Measurements from ENCODE around the gene HARBI1.

HARBI1 gene

GRCh38 chr11:46570790-46571398 is 46.1 kb downstream of the HARBI1 start:
- Histone ChIP-seq H3K27me3 (ENCODE audit: control insufficient read depth in 1 of 2, insufficient read depth in 2 of 2, low read length in 2 of 2) (no peaks in the 10 kb centered on the region), H3K36me3 (ENCODE audit: control insufficient read depth in 2 of 2, insufficient read depth in 2 of 2, low read length in 2 of 2) (no peaks in the 10 kb centered on the region), H3K9ac (ENCODE audit: low read length in 2 of 2) (no peak overlapping the region), H3K4me1 (ENCODE audit: control insufficient read depth, insufficient read depth, low read length) (no peaks in the 10 kb centered on the region), H3K9me3 (ENCODE audit: control insufficient read depth in 2 of 2, low read length in 2 of 2) (no peaks in the 10 kb centered on the region), H3K4me3 (ENCODE audit: low read length in 2 of 2) (no peak overlapping the region), H3K27ac (ENCODE audit: low read length) (no peak overlapping the region)

DNA sequence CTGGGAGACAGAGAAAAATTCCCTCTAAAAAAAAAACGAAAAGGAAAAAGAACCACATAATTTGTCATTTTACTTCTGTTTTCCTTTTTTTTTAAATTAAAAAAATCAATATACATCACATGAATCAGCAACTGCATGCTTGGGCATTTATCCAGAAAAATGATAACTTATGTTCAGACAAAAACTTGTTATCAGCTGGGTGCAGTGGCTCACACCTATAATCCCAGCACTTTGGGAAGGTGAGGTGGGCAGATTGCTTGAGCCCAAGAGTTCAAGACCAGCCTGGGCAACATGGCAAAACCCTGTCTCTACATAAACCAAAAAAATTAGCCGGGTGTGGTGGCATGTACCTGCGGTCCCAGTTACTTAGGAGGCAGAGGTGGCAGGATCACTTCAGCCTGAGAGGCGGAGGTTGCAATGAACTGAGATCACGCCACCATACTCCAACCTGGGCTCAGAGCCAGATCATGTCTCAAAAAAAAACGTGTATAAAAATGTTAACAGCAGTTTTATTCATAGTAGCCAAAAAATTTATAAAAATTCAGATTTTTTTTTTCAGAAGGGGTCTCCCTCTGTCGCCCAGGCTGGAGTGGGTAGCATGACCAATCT is 51.7 kb downstream of the HARBI1 start:
- no peak overlapping the region for H3K9ac ChIP-seq (ENCODE audit: low read length in 2 of 2)
- no peak overlapping the region for H3K4me3 ChIP-seq (ENCODE audit: low read length in 2 of 2)
- no peak overlapping the region for H3K27ac ChIP-seq (ENCODE audit: low read length)
- no peaks in the 10 kb centered on the region for H3K27me3 ChIP-seq (ENCODE audit: control insufficient read depth in 1 of 2, insufficient read depth in 2 of 2, low read length in 2 of 2)
- H3K4me1 ChIP-seq (ENCODE audit: control insufficient read depth, insufficient read depth, low read length) = no peaks in the 10 kb centered on the region
- no peaks in the 10 kb centered on the region for H3K9me3 ChIP-seq (ENCODE audit: control insufficient read depth in 2 of 2, low read length in 2 of 2)
- no peaks in the 10 kb centered on the region for H3K36me3 ChIP-seq (ENCODE audit: control insufficient read depth in 2 of 2, insufficient read depth in 2 of 2, low read length in 2 of 2)

DNA sequence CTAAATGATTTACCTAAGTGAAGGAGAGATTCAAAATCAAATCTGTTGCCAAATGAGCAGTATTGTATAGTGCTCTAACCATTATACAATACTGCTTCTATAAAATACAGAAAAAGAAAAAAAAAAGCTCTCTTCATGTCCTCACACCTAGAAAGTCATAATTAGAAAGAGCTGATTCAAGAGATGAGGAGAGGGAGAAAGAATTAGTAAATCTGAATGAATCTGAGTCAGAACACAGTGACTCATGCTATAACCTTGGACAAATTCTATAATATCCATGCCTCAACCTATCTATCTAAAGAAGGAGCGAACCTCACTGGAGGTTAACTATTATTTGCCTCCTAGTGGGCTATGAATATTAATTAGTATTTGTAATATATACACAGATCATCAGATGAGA is 52.6 kb downstream of the HARBI1 start:
- H3K27ac ChIP-seq (ENCODE audit: low read length) = no peak overlapping the region
- H3K4me1 ChIP-seq (ENCODE audit: control insufficient read depth, insufficient read depth, low read length) = no peaks in the 10 kb centered on the region
- H3K36me3 ChIP-seq (ENCODE audit: control insufficient read depth in 2 of 2, insufficient read depth in 2 of 2, low read length in 2 of 2) = no peaks in the 10 kb centered on the region
- H3K4me3 ChIP-seq (ENCODE audit: low read length in 2 of 2) = no peak overlapping the region
- no peak overlapping the region for H3K9ac ChIP-seq (ENCODE audit: low read length in 2 of 2)
- H3K9me3 ChIP-seq (ENCODE audit: control insufficient read depth in 2 of 2, low read length in 2 of 2) = no peaks in the 10 kb centered on the region
- no peaks in the 10 kb centered on the region for H3K27me3 ChIP-seq (ENCODE audit: control insufficient read depth in 1 of 2, insufficient read depth in 2 of 2, low read length in 2 of 2)

DNA sequence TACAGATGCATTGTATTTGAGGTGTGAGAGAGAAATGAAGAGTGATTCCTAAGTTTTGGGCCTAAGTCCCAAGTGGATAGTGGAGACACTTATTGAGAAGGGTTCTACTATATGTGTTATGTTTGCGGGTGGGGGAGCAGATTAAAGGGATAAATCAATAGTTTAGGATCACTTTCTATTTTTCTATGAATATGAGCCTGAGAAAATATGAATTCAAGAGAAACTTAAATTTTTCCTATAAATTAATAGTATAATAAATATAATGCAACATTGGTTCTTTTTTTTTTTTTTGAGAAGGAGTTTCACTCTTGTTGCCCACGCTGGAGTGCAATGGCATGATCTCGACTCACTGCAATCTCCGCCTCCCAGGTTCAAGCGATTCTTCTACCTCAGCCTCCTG is 54.5 kb downstream of the HARBI1 start:
- H3K27ac ChIP-seq (ENCODE audit: low read length) = no peak overlapping the region
- H3K36me3 ChIP-seq (ENCODE audit: control insufficient read depth in 2 of 2, insufficient read depth in 2 of 2, low read length in 2 of 2) = no peaks in the 10 kb centered on the region
- H3K9ac ChIP-seq (ENCODE audit: low read length in 2 of 2) = no peak overlapping the region
- no peaks in the 10 kb centered on the region for H3K9me3 ChIP-seq (ENCODE audit: control insufficient read depth in 2 of 2, low read length in 2 of 2)
- no peaks in the 10 kb centered on the region for H3K27me3 ChIP-seq (ENCODE audit: control insufficient read depth in 1 of 2, insufficient read depth in 2 of 2, low read length in 2 of 2)
- H3K4me1 ChIP-seq (ENCODE audit: control insufficient read depth, insufficient read depth, low read length) = no peaks in the 10 kb centered on the region
- H3K4me3 ChIP-seq (ENCODE audit: low read length in 2 of 2) = no peak overlapping the region

DNA sequence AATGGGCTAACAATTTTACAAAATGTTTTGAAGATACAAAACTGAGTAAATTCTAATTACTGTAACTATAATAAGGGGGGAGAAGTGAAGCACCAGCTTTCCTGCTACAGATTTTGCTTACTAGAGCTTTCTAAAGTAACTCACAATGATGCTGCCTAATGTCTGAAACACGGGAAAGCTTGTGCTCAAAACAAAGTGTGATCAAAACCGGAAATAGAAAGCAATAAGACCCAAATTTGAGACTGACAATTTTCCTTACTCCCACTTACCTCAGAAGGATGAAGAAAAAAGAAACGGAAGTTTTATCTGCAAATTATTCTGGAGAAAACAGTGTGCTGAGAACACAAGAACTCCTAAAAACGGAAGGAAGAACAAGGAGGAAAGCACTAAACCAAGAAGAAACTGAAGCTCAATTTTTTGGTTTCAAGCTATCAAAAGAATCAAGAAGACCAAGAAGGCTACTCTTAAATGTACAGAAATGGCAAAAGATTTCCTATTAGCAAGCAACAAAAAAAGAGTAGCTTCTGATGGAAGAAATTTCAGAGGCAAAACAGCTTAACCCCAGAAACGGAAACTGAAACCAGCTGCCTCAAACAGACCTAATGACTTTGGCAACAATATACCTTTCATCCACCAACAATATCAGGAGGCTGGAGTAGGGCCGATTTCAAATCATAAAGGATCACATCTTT is 56.6 kb downstream of the HARBI1 start:
- no peaks in the 10 kb centered on the region for H3K4me1 ChIP-seq (ENCODE audit: control insufficient read depth, insufficient read depth, low read length)
- peak overlapping the region; percentile 36 to 56 for H3K4me3 ChIP-seq (ENCODE audit: low read length in 2 of 2)
- H3K27me3 ChIP-seq (ENCODE audit: control insufficient read depth in 1 of 2, insufficient read depth in 2 of 2, low read length in 2 of 2) = no peaks in the 10 kb centered on the region
- peak overlapping the region; percentile 0 to 39 for H3K9ac ChIP-seq (ENCODE audit: low read length in 2 of 2)
- no peak overlapping the region for H3K27ac ChIP-seq (ENCODE audit: low read length)
- no peaks in the 10 kb centered on the region for H3K36me3 ChIP-seq (ENCODE audit: control insufficient read depth in 2 of 2, insufficient read depth in 2 of 2, low read length in 2 of 2)
- no peaks in the 10 kb centered on the region for H3K9me3 ChIP-seq (ENCODE audit: control insufficient read depth in 2 of 2, low read length in 2 of 2)

- H3K36me3 ChIP-seq (ENCODE audit: control insufficient read depth in 2 of 2, insufficient read depth in 2 of 2, low read length in 2 of 2) = no peaks in the 10 kb centered on the region
- H3K9me3 ChIP-seq (ENCODE audit: control insufficient read depth in 2 of 2, low read length in 2 of 2) = no peaks in the 10 kb centered on the region
- H3K4me3 ChIP-seq (ENCODE audit: low read length in 2 of 2) = peak overlapping the region; percentile 36 to 56
- H3K27ac ChIP-seq (ENCODE audit: low read length) = no peak overlapping the region
- peaks cover under 1% of the 10 kb centered on the region for H3K4me1 ChIP-seq (ENCODE audit: control insufficient read depth, insufficient read depth, low read length)
- H3K27me3 ChIP-seq (ENCODE audit: control insufficient read depth in 1 of 2, insufficient read depth in 2 of 2, low read length in 2 of 2) = no peaks in the 10 kb centered on the region
- H3K9ac ChIP-seq (ENCODE audit: low read length in 2 of 2) = peak overlapping the region in 1 of 2 donors; percentile 39
Measured at GRCh38 chr11:46559815-46560214, 57.2 kb downstream of the HARBI1 start.

- no peaks in the 10 kb centered on the region for H3K36me3 ChIP-seq (ENCODE audit: control insufficient read depth in 2 of 2, insufficient read depth in 2 of 2, low read length in 2 of 2)
- no peak overlapping the region for H3K27ac ChIP-seq (ENCODE audit: low read length)
- H3K4me1 ChIP-seq (ENCODE audit: control insufficient read depth, insufficient read depth, low read length) = peaks cover 4% of the 10 kb centered on the region
- no peak overlapping the region for H3K9ac ChIP-seq (ENCODE audit: low read length in 2 of 2)
- H3K9me3 ChIP-seq (ENCODE audit: control insufficient read depth in 2 of 2, low read length in 2 of 2) = no peaks in the 10 kb centered on the region
- H3K4me3 ChIP-seq (ENCODE audit: low read length in 2 of 2) = no peak overlapping the region
- H3K27me3 ChIP-seq (ENCODE audit: control insufficient read depth in 1 of 2, insufficient read depth in 2 of 2, low read length in 2 of 2) = no peaks in the 10 kb centered on the region
Measured at GRCh38 chr11:46557684-46558151, 59.3 kb downstream of the HARBI1 start.

GRCh38 chr11:46555267-46556054 is 61.6 kb downstream of the HARBI1 start:
- Histone ChIP-seq H3K27me3 (ENCODE audit: control insufficient read depth in 1 of 2, insufficient read depth in 2 of 2, low read length in 2 of 2) (no peaks in the 10 kb centered on the region), H3K4me1 (ENCODE audit: control insufficient read depth, insufficient read depth, low read length) (peaks cover 4% of the 10 kb centered on the region), H3K9ac (ENCODE audit: low read length in 2 of 2) (no peak overlapping the region), H3K36me3 (ENCODE audit: control insufficient read depth in 2 of 2, insufficient read depth in 2 of 2, low read length in 2 of 2) (no peaks in the 10 kb centered on the region), H3K9me3 (ENCODE audit: control insufficient read depth in 2 of 2, low read length in 2 of 2) (no peaks in the 10 kb centered on the region), H3K27ac (ENCODE audit: low read length) (no peak overlapping the region), H3K4me3 (ENCODE audit: low read length in 2 of 2) (no peak overlapping the region)

GRCh38 chr11:46554213-46555147 is 62.5 kb downstream of the HARBI1 start:
- Histone ChIP-seq H3K9ac (ENCODE audit: low read length in 2 of 2) (no peak overlapping the region), H3K36me3 (ENCODE audit: control insufficient read depth in 2 of 2, insufficient read depth in 2 of 2, low read length in 2 of 2) (no peaks in the 10 kb centered on the region), H3K27ac (ENCODE audit: low read length) (no peak overlapping the region), H3K4me3 (ENCODE audit: low read length in 2 of 2) (no peak overlapping the region), H3K9me3 (ENCODE audit: control insufficient read depth in 2 of 2, low read length in 2 of 2) (no peaks in the 10 kb centered on the region), H3K4me1 (ENCODE audit: control insufficient read depth, insufficient read depth, low read length) (peaks cover 4% of the 10 kb centered on the region), H3K27me3 (ENCODE audit: control insufficient read depth in 1 of 2, insufficient read depth in 2 of 2, low read length in 2 of 2) (no peaks in the 10 kb centered on the region)

- Histone ChIP-seq H3K27me3 (ENCODE audit: control insufficient read depth in 1 of 2, insufficient read depth in 2 of 2, low read length in 2 of 2) (no peaks in the 10 kb centered on the region), H3K27ac (ENCODE audit: low read length) (no peak overlapping the region), H3K9me3 (ENCODE audit: control insufficient read depth in 2 of 2, low read length in 2 of 2) (no peaks in the 10 kb centered on the region), H3K4me1 (ENCODE audit: control insufficient read depth, insufficient read depth, low read length) (peaks cover 4% of the 10 kb centered on the region), H3K36me3 (ENCODE audit: control insufficient read depth in 2 of 2, insufficient read depth in 2 of 2, low read length in 2 of 2) (no peaks in the 10 kb centered on the region), H3K4me3 (ENCODE audit: low read length in 2 of 2) (no peak overlapping the region), H3K9ac (ENCODE audit: low read length in 2 of 2) (no peak overlapping the region)
Measured at GRCh38 chr11:46553814-46554212, 63.2 kb downstream of the HARBI1 start.

All from stomach smooth muscle (tissue), 2 donors.